OCI-LY1 (cell line): ENCODE data around the gene SPRY4.
A peak's percentile ranks its signal among the peaks of the same experiment; 100 is the strongest.

Source experiments
- H2AFZ ChIP-seq: fragments of 200-600 bp; sonication (generic), shearing (Covaris generic); 2 replicates; pipeline ENCODE4 v1.6.0; 2014; ENCODE audit warnings: antibody characterized with exemption, mild to moderate bottlenecking, low read length
- H3F3A ChIP-seq: fragments of 200-600 bp; sonication (generic), shearing (Covaris generic); 2 replicates; pipeline ENCODE4 v1.6.0; 2014; ENCODE audit warnings: mild to moderate bottlenecking, antibody characterized with exemption, low read length, moderate library complexity; ENCODE audit not compliant: insufficient read depth
- H3K27ac ChIP-seq: fragments of 200-600 bp; sonication (generic); 2 replicates; pipeline ENCODE4 v1.5.1; 2014; ENCODE audit warnings: low read length, mixed run types, mild to moderate bottlenecking, low read depth; ENCODE audit not compliant: poor library complexity, severe bottlenecking
- H3K27me3 ChIP-seq: fragments of 200-600 bp; sonication (generic); 2 replicates; pipeline ENCODE4 v1.6.0; 2014; ENCODE audit warnings: antibody characterized with exemption, mild to moderate bottlenecking, low read length, moderate library complexity; ENCODE audit not compliant: insufficient read depth
- H3K36me3 ChIP-seq: fragments of 200-600 bp; sonication (generic); 2 replicates; pipeline ENCODE4 v1.6.1; 2014; ENCODE audit warnings: mild to moderate bottlenecking, antibody characterized with exemption, low read length, moderate library complexity, mixed read lengths; ENCODE audit not compliant: insufficient read depth
- H3K4me1 ChIP-seq: fragments of 200-600 bp; sonication (generic); 2 replicates; pipeline ENCODE4 v1.5.1; 2014; ENCODE audit warnings: mild to moderate bottlenecking, low read length, moderate library complexity; ENCODE audit not compliant: insufficient read depth, severe bottlenecking
- H3K4me2 ChIP-seq: fragments of 200-600 bp; sonication (generic), shearing (Covaris generic); 2 replicates; pipeline ENCODE4 v1.6.1; 2014; ENCODE audit warnings: low read length
- H3K4me3 ChIP-seq: fragments of 200-600 bp; sonication (generic); 2 replicates; pipeline ENCODE4 v1.5.1; 2014; ENCODE audit warnings: low read length, low read depth, mild to moderate bottlenecking, mixed read lengths; ENCODE audit not compliant: poor library complexity, severe bottlenecking
- H3K79me2 ChIP-seq: fragments of 200-600 bp; shearing (Covaris generic); 2 replicates; pipeline ENCODE4 v1.6.1; 2016; ENCODE audit warnings: mixed run types, low read length, mixed read lengths; ENCODE audit not compliant: insufficient read depth
- H3K9ac ChIP-seq: fragments of 200-600 bp; sonication (generic), shearing (Covaris generic); 2 replicates; pipeline ENCODE4 v1.6.1; 2014; ENCODE audit warnings: mild to moderate bottlenecking, low read length, mixed read lengths
- H3K9me2 ChIP-seq: fragments of 200-600 bp; sonication (generic), shearing (Covaris generic); 2 replicates; pipeline ENCODE4 v1.6.1; 2014; ENCODE audit warnings: low read depth, mild to moderate bottlenecking, low read length, mixed read lengths
- H3K9me3 ChIP-seq: fragments of 200-600 bp; shearing (Covaris generic); 2 replicates; pipeline ENCODE4 v1.6.1; 2014; ENCODE audit warnings: low read length, mixed read lengths
- H4K20me1 ChIP-seq: fragments of 200-600 bp; sonication (generic), shearing (Covaris generic); 2 replicates; pipeline ENCODE4 v1.6.0; 2016; ENCODE audit warnings: mild to moderate bottlenecking, low read length; ENCODE audit not compliant: insufficient read depth
- CTCF ChIP-seq: fragments of 200-600 bp; sonication (generic), shearing (Covaris generic); IDR thresholded peaks from 2 replicates; pipeline ENCODE4 v1.5.1; 2017; ENCODE audit warnings: mild to moderate bottlenecking, antibody characterized with exemption, low read length, moderate library complexity, mixed read lengths
- EZH2 ChIP-seq: fragments of 200-600 bp; sonication (generic), shearing (Covaris generic); IDR thresholded peaks from 2 replicates; pipeline ENCODE4 v1.8.0; 2017; ENCODE audit warnings: borderline replicate concordance, mixed run types, mild to moderate bottlenecking, antibody characterized with exemption, low read length, moderate library complexity, mixed read lengths

Gene SPRY4

GRCh38 chr5:142324871-142325724 lies at the start of gene SPRY4:
Gene SPRY4, minus strand, starts transcription at chr5:142325021. Its CDS starts 9,913 bp downstream, at chr5:142315108.
- Histone ChIP-seq H2AFZ (no peak within 1 kb of the TSS), H3K4me2 (peak within 1 kb of the TSS; percentile 34), H3K4me1 (peaks cover 8% of the 10 kb centered on the region)

GRCh38 chr5:142368529-142368928 lies 43.7 kb upstream of the SPRY4 start:
- no peaks in the 10 kb centered on the region for H3K9me3 ChIP-seq
- no peaks in the 10 kb centered on the region for H3F3A ChIP-seq
- H3K4me3 ChIP-seq, result no peak overlapping the region
- H3K9me2 ChIP-seq, result no peaks in the 10 kb centered on the region
- no peaks in the 10 kb centered on the region for H3K36me3 ChIP-seq
- H4K20me1 ChIP-seq, result no peaks in the 10 kb centered on the region
- TF ChIP-seq EZH2 (no peak), CTCF (no peak)
- H3K4me1 ChIP-seq, result no peaks in the 10 kb centered on the region
- no peaks in the 10 kb centered on the region for H3K79me2 ChIP-seq
- no peak overlapping the region for H3K27ac ChIP-seq
- no peak overlapping the region for H2AFZ ChIP-seq
- H3K27me3 ChIP-seq, result 0 out of 2 replicates have a peak, but pooled peaks cover 3% of the 10 kb centered on the region
- H3K4me2 ChIP-seq, result no peak overlapping the region
- no peak overlapping the region for H3K9ac ChIP-seq

More at GRCh38 chr5:142324871-142325724, at the start of gene SPRY4:
- H4K20me1 ChIP-seq, result no peaks in the 10 kb centered on the region
- H3K36me3 ChIP-seq, result no peaks in the 10 kb centered on the region
- H3K9me3 ChIP-seq, result no peaks in the 10 kb centered on the region
- H3K9ac ChIP-seq, result no peak within 1 kb of the TSS
- TF ChIP-seq CTCF (no peak), EZH2 (no peak)
- H3K27me3 ChIP-seq, result peaks cover 7% of the 10 kb centered on the region; the same call in 1 of the 2 replicates
- H3K4me3 ChIP-seq, result peak within 1 kb of the TSS; percentile 20
- H3K27ac ChIP-seq, result no peak within 1 kb of the TSS
- no peaks in the 10 kb centered on the region for H3K9me2 ChIP-seq
- H3F3A ChIP-seq, result no peaks in the 10 kb centered on the region
- no peaks in the 10 kb centered on the region for H3K79me2 ChIP-seq

- no peak overlapping the region for H2AFZ ChIP-seq
- H3K4me2 ChIP-seq, result no peak overlapping the region
- H4K20me1 ChIP-seq, result no peaks in the 10 kb centered on the region
- H3K27ac ChIP-seq, result no peak overlapping the region
- no peaks in the 10 kb centered on the region for H3K4me1 ChIP-seq
- no peaks in the 10 kb centered on the region for H3K36me3 ChIP-seq
- H3K9me3 ChIP-seq, result no peaks in the 10 kb centered on the region
- no peaks in the 10 kb centered on the region for H3K9me2 ChIP-seq
- 0 out of 2 replicates have a peak, but pooled peaks cover 3% of the 10 kb centered on the region for H3K27me3 ChIP-seq
- no peak for TF ChIP-seq CTCF
- TF ChIP-seq EZH2, result no peak
- no peaks in the 10 kb centered on the region for H3K79me2 ChIP-seq
- H3K4me3 ChIP-seq, result no peak overlapping the region
- no peak overlapping the region for H3K9ac ChIP-seq
- H3F3A ChIP-seq, result no peaks in the 10 kb centered on the region
Observed at GRCh38 chr5:142366007-142366406, 41.2 kb upstream of the SPRY4 start.
